Common myeloid progenitor, CD34-positive (primary cell): ENCODE measurements around the gene GPR63.

Experiments
- CTCF ChIA-PET: fragments of 350-600 bp; sonication (Branson Sonifier 250); formaldehyde crosslinking; loops from one replicate; lab custom pipeline; 2021; ENCODE audit warnings: antibody characterized with exemption; lab: Charles Lee
- POLR2A ChIA-PET: fragments of 350-600 bp; sonication (Branson Sonifier 250); formaldehyde crosslinking; loops from one replicate; lab custom pipeline; 2021; ENCODE audit warnings: antibody characterized with exemption; lab: Charles Lee
- DNase-seq, 3 donors: peaks; one replicate each; pipeline versions ENCODE4 v3.0.0 to v3.0.0-alpha.2; 2013
- H3K27ac ChIP-seq, 2 experiments: 1 replicate in 1 of 2; 2 replicates in 1 of 2; pipeline ENCODE4 v1.7.0; 2013; ENCODE audit warnings: inconsistent platforms in 2 of 2, low read length in 2 of 2, mild to moderate bottlenecking in 2 of 2, low read depth in 1 of 2, moderate library complexity in 1 of 2; ENCODE audit not compliant: severe bottlenecking in 2 of 2, insufficient read depth in 1 of 2, poor library complexity in 1 of 2
- H3K27me3 ChIP-seq, 5 experiments: replicated peaks in 2 of 5; 1 replicate in 3 of 5; 2 replicates in 2 of 5; pipeline versions ENCODE4 v1.6.1 to v1.7.0; 2013; ENCODE audit warnings: low read length in 4 of 5, mild to moderate bottlenecking in 2 of 5, moderate library complexity in 2 of 5, inconsistent platforms in 1 of 5; ENCODE audit not compliant: insufficient read depth in 5 of 5, control insufficient read depth in 4 of 5
- H3K36me3 ChIP-seq, 4 experiments: 1 replicate in 2 of 4; 2 replicates in 2 of 4; pipeline versions ENCODE4 v1.6.1 to v1.7.0; 2013; ENCODE audit warnings: low read length in 3 of 4, control low read depth in 1 of 4, mild to moderate bottlenecking in 1 of 4; ENCODE audit not compliant: control insufficient read depth in 4 of 4, insufficient read depth in 4 of 4
- H3K4me1 ChIP-seq, 4 experiments: 1 replicate in 3 of 4; 2 replicates in 1 of 4; pipeline versions ENCODE4 v1.6.1 to v1.7.1; 2013; ENCODE audit warnings: low read length in 3 of 4, mild to moderate bottlenecking in 3 of 4, control low read depth in 1 of 4, inconsistent platforms in 1 of 4, moderate library complexity in 1 of 4; ENCODE audit not compliant: control insufficient read depth in 4 of 4, insufficient read depth in 4 of 4; ENCODE audit errors: control extremely low read depth in 1 of 4
- H3K4me3 ChIP-seq, 7 experiments: 1 replicate in 4 of 7; 2 replicates in 3 of 7; pipeline versions ENCODE4 v1.5.1 to v1.7.0; 2013; ENCODE audit warnings: mild to moderate bottlenecking in 7 of 7, low read length in 6 of 7, moderate library complexity in 6 of 7, inconsistent platforms in 2 of 7, low read depth in 2 of 7, control low read depth in 1 of 7; ENCODE audit not compliant: insufficient read depth in 4 of 7, control insufficient read depth in 1 of 7; ENCODE audit errors: extremely low read depth in 1 of 7
- H3K9me3 ChIP-seq, 5 experiments: 1 replicate in 4 of 5; 2 replicates in 1 of 5; pipeline versions ENCODE4 v1.6.1 to v1.7.1; 2013; ENCODE audit warnings: low read length in 4 of 5, mild to moderate bottlenecking in 2 of 5, inconsistent platforms in 1 of 5, low read depth in 1 of 5, moderate library complexity in 1 of 5; ENCODE audit not compliant: control insufficient read depth in 4 of 5, insufficient read depth in 2 of 5; ENCODE audit errors: control extremely low read depth in 1 of 5
- WGBS: methylation state at CpG from one replicate; pipeline ENCODE4 v1.1.5; 2013; ENCODE audit not compliant: insufficient coverage; 5-methylcytosine and 5-hydroxymethylcytosine counted together

The GPR63 gene

DNA sequence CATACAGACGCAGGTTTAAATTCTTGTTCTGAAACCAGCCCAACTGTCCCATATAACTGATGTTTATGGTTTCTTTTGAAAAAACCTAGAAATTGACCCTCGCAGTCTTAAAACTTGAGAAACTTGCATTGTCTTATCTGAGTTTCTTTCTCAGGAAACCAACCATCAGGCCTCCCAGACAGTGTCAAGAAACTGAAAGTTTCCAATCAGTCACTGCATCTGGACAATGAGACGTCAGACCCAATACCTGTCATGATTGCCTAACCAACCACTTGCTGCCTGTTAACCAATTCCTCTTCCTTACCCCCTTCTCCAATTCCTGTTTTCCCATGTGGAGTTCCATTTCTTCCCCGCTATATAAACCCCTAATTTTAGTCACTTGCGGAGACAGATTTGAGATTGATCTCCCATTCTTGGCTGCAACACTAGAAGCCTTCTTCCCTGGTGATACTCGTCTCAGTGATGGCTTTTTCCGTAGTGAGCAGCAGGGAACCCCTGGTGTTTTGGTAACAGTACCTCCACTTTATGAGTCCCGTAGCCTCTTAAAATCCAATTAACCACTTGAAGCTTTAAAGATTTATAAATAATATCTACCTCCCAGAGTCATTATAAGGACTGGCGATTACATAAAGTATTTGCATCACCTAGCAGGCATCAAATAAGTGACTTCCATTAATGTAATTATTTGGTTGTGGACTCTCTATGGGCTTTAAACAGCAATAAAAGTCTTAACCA, 49.3 kb downstream of the GPR63 start:
- no peak for DNase-seq
- 74% methylated on average over 8 of the region's 9 CpGs for WGBS
- ChIA-PET CTCF (interaction anchor here (1.9 kb wide), 1 partner anchor 8 kb away, joined by 7 read pairs; no protein-coding TSS in a partner anchor), POLR2A (no interaction called here)
- no peak overlapping the region for H3K4me3 ChIP-seq
- H3K27ac ChIP-seq = no peak overlapping the region
- H3K4me1 ChIP-seq = peaks cover 0 to 14% (median 5%) of the 10 kb centered on the region in 4 experiments
- H3K36me3 ChIP-seq = no peaks in the 10 kb centered on the region
- no peaks in the 10 kb centered on the region for H3K27me3 ChIP-seq
- H3K9me3 ChIP-seq = no peaks in the 10 kb centered on the region

- Histone ChIP-seq H3K4me1 (peaks cover 0 to 14% (median 5%) of the 10 kb centered on the region in 4 experiments), H3K27ac (no peak overlapping the region), H3K36me3 (no peaks in the 10 kb centered on the region), H3K27me3 (no peaks in the 10 kb centered on the region), H3K4me3 (no peak overlapping the region), H3K9me3 (no peaks in the 10 kb centered on the region)
- DNase-seq = peak in 1 of 3 donors; percentile 4
- WGBS = 95% methylated on average over 2 of the region's 2 CpGs
- POLR2A ChIA-PET = interaction anchor here (0.6 kb wide), 1 partner anchor 188 kb away, joined by 3 read pairs; no protein-coding TSS in a partner anchor
- CTCF ChIA-PET = interaction anchor here (1.2 to 1.9 kb wide), 2 partner anchors 10 to 21 kb away, joined by 3 to 7 read pairs; no protein-coding TSS in a partner anchor
Observed at GRCh38 chr6:96786336-96786735, 50.9 kb downstream of the GPR63 start.

GRCh38 chr6:96784650-96785049, 52.6 kb downstream of the GPR63 start:
- Histone ChIP-seq H3K36me3 (no peaks in the 10 kb centered on the region), H3K27ac (no peak overlapping the region), H3K4me1 (peaks cover 0 to 14% (median 5%) of the 10 kb centered on the region in 4 experiments), H3K9me3 (peaks cover 0 to 2% (median 0%) of the 10 kb centered on the region in 5 experiments), H3K4me3 (no peak overlapping the region), H3K27me3 (peaks cover 0 to under 1% (median 0%) of the 10 kb centered on the region in 5 experiments)
- 80% methylated on average over 2 of the region's 3 CpGs for WGBS
- POLR2A ChIA-PET = no interaction called here
- CTCF ChIA-PET = no interaction called here
- DNase-seq = no peak

GRCh38 chr6:96783307-96783706, 54.0 kb downstream of the GPR63 start:
- peaks cover 0 to 2% (median 0%) of the 10 kb centered on the region in 5 experiments for H3K27me3 ChIP-seq
- H3K27ac ChIP-seq = no peak overlapping the region
- WGBS = 89% methylated on average over 2 of the region's 2 CpGs
- CTCF ChIA-PET = no interaction called here
- H3K4me3 ChIP-seq = no peak overlapping the region
- peaks cover 0 to 2% (median 0%) of the 10 kb centered on the region in 5 experiments for H3K9me3 ChIP-seq
- POLR2A ChIA-PET = no interaction called here
- no peak for DNase-seq
- H3K4me1 ChIP-seq = peaks cover 0 to 9% (median 5%) of the 10 kb centered on the region in 4 experiments
- H3K36me3 ChIP-seq = no peaks in the 10 kb centered on the region

GRCh38 chr6:96781557-96781956, 55.7 kb downstream of the GPR63 start:
- ChIA-PET POLR2A (no interaction called here), CTCF (no interaction called here)
- Histone ChIP-seq H3K4me1 (peaks cover 0 to 3% (median 2%) of the 10 kb centered on the region in 4 experiments), H3K9me3 (peaks cover 0 to 2% (median 0%) of the 10 kb centered on the region in 5 experiments), H3K27ac (no peak overlapping the region), H3K27me3 (peaks cover 0 to 2% (median 0%) of the 10 kb centered on the region in 5 experiments), H3K36me3 (no peaks in the 10 kb centered on the region), H3K4me3 (no peak overlapping the region)
- no peak for DNase-seq
- WGBS = 100% methylated on average over 1 of the region's 1 CpG

GRCh38 chr6:96777113-96777512, 60.2 kb downstream of the GPR63 start:
- no peaks in the 10 kb centered on the region for H3K36me3 ChIP-seq
- no peak overlapping the region for H3K27ac ChIP-seq
- peaks cover 0 to 2% (median 0%) of the 10 kb centered on the region in 5 experiments for H3K9me3 ChIP-seq
- peaks cover 0 to 2% (median 0%) of the 10 kb centered on the region in 5 experiments for H3K27me3 ChIP-seq
- no peak for DNase-seq
- ChIA-PET CTCF (no interaction called here), POLR2A (no interaction called here)
- H3K4me3 ChIP-seq = no peak overlapping the region
- WGBS = 77% methylated on average over 3 of the region's 4 CpGs
- no peaks in the 10 kb centered on the region for H3K4me1 ChIP-seq

DNA sequence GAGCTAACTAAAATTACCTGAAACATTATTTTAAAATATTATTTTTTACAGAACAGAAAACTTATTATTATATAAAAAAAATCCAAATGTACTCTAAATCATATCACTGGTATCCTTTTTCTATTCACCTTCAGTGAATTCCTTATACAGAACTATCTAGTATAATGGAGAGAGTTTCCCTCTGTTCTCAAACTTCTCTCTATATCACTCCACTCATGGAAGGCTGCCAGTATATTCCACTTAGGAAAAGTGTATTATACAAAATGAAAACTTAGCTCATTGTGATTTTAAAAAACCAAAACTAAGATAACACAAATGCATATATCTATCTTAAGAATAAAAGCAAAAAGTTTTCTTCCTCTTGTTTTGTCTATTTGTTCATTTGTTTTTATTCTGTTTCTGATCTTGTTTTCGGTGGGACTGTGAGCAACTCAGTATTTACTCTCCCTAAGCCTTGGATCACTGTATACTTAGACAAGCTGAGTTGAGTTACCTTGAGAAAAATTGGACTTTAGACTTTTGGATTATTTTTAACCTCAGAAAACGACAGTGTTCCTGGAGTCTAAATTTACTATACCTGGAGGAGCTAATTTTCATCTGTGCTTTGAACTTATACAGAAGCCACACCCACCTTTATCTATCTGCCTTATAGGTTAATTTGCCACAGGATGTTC, 61.4 kb downstream of the GPR63 start:
- Histone ChIP-seq H3K4me3 (no peak overlapping the region), H3K27me3 (peaks cover 0 to 2% (median 0%) of the 10 kb centered on the region in 5 experiments), H3K9me3 (peaks cover 0 to 2% (median 0%) of the 10 kb centered on the region in 5 experiments), H3K4me1 (no peaks in the 10 kb centered on the region), H3K27ac (no peak overlapping the region), H3K36me3 (no peaks in the 10 kb centered on the region)
- ChIA-PET POLR2A (no interaction called here), CTCF (no interaction called here)
- no CpG with 5 or more reads among the region's 2 CpGs for WGBS
- no peak for DNase-seq
